RWPE2 (cell line): ENCODE data around the gene CACNA2D1.

Experiments used
- ATAC-seq: fragments of 200-7000 bp; cut with Tn5 transposase; 3 replicates; pipeline ENCODE4 v1.9.1; 2021; ENCODE audit warnings: low read depth
- DNase-seq: peaks from one replicate; pipeline ENCODE4 v3.0.0-alpha.2; 2020; ENCODE audit warnings: low spot score
- H3K27ac ChIP-seq: fragments of 450-650 bp; 2 replicates; pipeline ENCODE4 v1.5.1; 2017; ENCODE audit warnings: mild to moderate bottlenecking; ENCODE audit not compliant: poor library complexity, severe bottlenecking
- H3K27me3 ChIP-seq: fragments of 250-450 bp; sonication (Bioruptor Pico); 2 replicates; pipeline ENCODE4 v1.5.1; 2021; ENCODE audit warnings: mild to moderate bottlenecking, moderate library complexity; ENCODE audit not compliant: insufficient read depth, poor library complexity, severe bottlenecking
- H3K36me3 ChIP-seq: fragments of 250-450 bp; sonication (Bioruptor Pico); 2 replicates; pipeline ENCODE4 v1.5.1; 2020; ENCODE audit warnings: low read depth, mild to moderate bottlenecking, moderate library complexity
- H3K4me1 ChIP-seq: fragments of 250-450 bp; sonication (Bioruptor Pico); 2 replicates; pipeline ENCODE4 v1.5.1; 2021; ENCODE audit warnings: mild to moderate bottlenecking, moderate library complexity; ENCODE audit not compliant: insufficient read depth, poor library complexity, severe bottlenecking
- H3K4me3 ChIP-seq: fragments of 250-450 bp; sonication (Bioruptor Pico); 2 replicates; pipeline ENCODE4 v1.5.1; 2021; ENCODE audit warnings: mild to moderate bottlenecking, moderate library complexity; ENCODE audit not compliant: severe bottlenecking
- H3K9me3 ChIP-seq: fragments of 250-450 bp; sonication (Bioruptor Pico); 2 replicates; pipeline ENCODE4 v1.5.1; 2021; ENCODE audit warnings: mild to moderate bottlenecking, moderate library complexity; ENCODE audit not compliant: severe bottlenecking
- TF ChIP-seq, protein P1 (sequence below): fragments of 450-650 bp; IDR thresholded peaks from one replicate; pipeline ENCODE4 v1.5.1; 2017; ENCODE audit warnings: mild to moderate bottlenecking, moderate library complexity; ENCODE audit not compliant: poor library complexity, severe bottlenecking

CACNA2D1 gene

DNA sequence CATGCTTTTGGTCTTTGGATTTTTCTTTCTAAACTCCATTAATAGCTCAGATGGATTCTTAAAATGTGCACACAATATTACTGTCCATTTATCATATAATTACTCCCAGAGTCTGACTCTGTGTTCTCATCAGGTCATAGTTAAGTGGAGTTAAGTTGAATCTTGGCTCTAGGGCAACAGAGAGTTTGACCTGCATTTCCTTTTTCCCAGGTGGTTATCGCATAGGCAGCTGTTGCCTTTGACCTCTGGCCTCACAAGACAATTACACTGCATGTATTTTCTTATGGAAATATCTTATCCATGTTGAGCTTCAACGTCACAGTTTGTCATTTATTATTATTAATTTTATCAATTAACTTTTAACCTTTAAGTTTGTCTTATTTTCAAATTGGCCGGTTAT lies 436.3 kb downstream of the CACNA2D1 start:
- TF ChIP-seq, protein P1, sequence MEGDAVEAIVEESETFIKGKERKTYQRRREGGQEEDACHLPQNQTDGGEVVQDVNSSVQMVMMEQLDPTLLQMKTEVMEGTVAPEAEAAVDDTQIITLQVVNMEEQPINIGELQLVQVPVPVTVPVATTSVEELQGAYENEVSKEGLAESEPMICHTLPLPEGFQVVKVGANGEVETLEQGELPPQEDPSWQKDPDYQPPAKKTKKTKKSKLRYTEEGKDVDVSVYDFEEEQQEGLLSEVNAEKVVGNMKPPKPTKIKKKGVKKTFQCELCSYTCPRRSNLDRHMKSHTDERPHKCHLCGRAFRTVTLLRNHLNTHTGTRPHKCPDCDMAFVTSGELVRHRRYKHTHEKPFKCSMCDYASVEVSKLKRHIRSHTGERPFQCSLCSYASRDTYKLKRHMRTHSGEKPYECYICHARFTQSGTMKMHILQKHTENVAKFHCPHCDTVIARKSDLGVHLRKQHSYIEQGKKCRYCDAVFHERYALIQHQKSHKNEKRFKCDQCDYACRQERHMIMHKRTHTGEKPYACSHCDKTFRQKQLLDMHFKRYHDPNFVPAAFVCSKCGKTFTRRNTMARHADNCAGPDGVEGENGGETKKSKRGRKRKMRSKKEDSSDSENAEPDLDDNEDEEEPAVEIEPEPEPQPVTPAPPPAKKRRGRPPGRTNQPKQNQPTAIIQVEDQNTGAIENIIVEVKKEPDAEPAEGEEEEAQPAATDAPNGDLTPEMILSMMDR = no peak
- no peak overlapping the region for H3K4me3 ChIP-seq
- no peaks in the 10 kb centered on the region for H3K4me1 ChIP-seq
- ATAC-seq = no peak
- H3K27me3 ChIP-seq = no peaks in the 10 kb centered on the region
- DNase-seq = no peak
- no peaks in the 10 kb centered on the region for H3K9me3 ChIP-seq
- no peak overlapping the region for H3K27ac ChIP-seq
- no peaks in the 10 kb centered on the region for H3K36me3 ChIP-seq

DNA sequence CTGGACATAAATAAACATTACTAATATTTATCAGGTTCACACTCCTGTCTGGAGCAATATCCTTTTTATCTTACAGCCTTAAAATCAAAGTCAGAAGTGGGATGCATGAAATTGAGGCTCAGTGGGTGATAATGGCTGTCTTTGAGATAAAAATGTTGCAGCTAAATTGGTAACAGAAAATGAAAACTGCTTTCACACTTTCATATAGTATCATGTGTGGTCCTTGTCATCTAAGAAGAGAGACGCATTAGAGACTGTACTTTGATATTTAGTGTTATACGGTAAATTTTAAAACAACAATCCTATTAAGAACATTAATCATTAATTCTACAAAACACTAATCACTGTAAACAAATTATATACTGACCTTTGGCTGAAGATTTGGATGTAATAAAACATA lies 438.5 kb downstream of the CACNA2D1 start:
- no peak for ATAC-seq
- H3K9me3 ChIP-seq = no peaks in the 10 kb centered on the region
- no peak overlapping the region for H3K4me3 ChIP-seq
- H3K36me3 ChIP-seq = no peaks in the 10 kb centered on the region
- no peak overlapping the region for H3K27ac ChIP-seq
- H3K4me1 ChIP-seq = no peaks in the 10 kb centered on the region
- no peaks in the 10 kb centered on the region for H3K27me3 ChIP-seq
- TF ChIP-seq, protein P1 = no peak
- no peak for DNase-seq

DNA sequence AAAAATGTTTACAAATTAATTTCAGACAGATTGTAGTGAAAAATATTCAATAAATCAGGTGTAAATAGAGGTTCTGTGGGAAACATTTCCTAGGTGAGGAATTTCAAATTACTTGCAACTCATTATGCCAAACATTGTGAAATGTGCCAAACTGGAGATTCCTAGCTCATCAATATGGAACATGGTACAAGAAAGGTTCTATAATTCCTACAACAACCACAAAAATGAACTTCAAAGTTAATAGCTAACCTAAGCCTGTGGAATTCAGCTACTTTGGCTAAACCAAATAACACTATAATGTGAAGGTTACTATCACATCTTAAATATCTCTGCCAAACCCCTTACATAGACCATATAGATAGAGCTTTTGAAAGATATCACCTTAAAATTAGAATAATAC lies 450.4 kb downstream of the CACNA2D1 start:
- ATAC-seq (no peak), DNase-seq (no peak)
- Histone ChIP-seq H3K27me3 (no peaks in the 10 kb centered on the region), H3K4me1 (no peaks in the 10 kb centered on the region), H3K9me3 (no peaks in the 10 kb centered on the region), H3K36me3 (no peaks in the 10 kb centered on the region), H3K27ac (no peak overlapping the region), H3K4me3 (no peak overlapping the region)
- TF ChIP-seq, protein P1 = no peak

DNA sequence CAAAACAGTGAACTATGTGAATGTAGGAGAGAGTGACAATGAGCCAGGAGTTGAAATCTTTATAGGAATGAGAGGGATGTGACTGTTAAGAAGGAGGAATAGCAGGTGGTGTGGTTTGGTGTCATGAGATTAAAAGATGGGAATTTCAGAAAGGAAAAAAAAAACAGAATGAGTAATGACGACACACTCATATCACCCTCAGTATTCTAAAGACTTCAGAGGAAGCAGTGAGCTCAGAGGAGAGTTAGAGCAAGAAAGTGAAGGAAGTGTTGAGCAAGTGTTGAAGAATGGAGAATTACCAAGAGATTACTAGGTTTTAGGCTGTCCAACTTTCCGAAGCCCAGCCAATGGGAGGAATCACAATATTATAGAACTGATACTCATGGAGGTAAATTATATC lies 453.2 kb downstream of the CACNA2D1 start:
- H3K27ac ChIP-seq = no peak overlapping the region
- TF ChIP-seq, protein P1 = no peak
- H3K36me3 ChIP-seq = no peaks in the 10 kb centered on the region
- H3K4me3 ChIP-seq = no peak overlapping the region
- DNase-seq (no peak), ATAC-seq (no peak)
- no peaks in the 10 kb centered on the region for H3K27me3 ChIP-seq
- H3K4me1 ChIP-seq = no peaks in the 10 kb centered on the region
- H3K9me3 ChIP-seq = no peaks in the 10 kb centered on the region

DNA sequence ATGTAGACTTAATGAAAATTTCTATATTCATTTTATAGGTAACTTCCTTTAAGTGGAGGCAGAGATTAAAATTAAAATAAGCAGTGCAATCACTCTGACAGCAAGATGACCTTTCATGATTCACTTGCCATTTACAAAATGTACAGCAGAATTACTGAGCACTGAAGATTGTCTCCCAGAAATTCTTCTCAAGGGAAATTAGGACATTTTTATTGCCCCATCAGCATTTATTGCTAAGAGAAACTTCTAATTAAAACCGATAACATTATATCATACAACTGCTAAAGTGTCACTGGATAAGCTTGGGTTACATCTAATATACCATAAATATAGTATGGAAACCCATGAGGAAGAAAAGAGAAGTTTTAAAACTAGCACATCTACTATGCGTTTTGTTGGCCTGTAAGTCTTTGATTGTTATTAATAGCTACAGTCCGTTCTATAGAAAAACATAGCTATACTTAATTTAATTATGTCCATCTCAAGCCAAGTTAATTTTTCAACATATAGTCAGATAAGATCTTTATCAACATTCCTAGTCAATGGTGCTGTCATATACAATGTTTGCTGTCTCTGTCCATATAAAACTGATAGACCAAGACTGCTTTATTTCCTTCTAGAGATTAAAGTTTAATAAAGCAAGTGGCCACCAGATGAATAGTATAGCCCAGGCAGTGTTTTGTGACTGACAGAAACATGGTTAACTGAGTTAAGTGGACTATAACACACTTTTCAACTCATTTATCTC lies 456.7 kb downstream of the CACNA2D1 start:
- H3K9me3 ChIP-seq = no peaks in the 10 kb centered on the region
- H3K4me1 ChIP-seq = no peaks in the 10 kb centered on the region
- ATAC-seq (no peak), DNase-seq (no peak)
- no peak overlapping the region for H3K4me3 ChIP-seq
- no peaks in the 10 kb centered on the region for H3K27me3 ChIP-seq
- TF ChIP-seq, protein P1 = no peak
- no peak overlapping the region for H3K27ac ChIP-seq
- H3K36me3 ChIP-seq = no peaks in the 10 kb centered on the region
